NCI-H2227 treated with DMSO at 0.1 percent for 48 hours (cell line): ENCODE measurements around the gene INTS14.
A peak's percentile ranks its signal among the peaks of the same experiment; 100 is the strongest.

Experiments
- DNase-seq: peaks from one replicate; lab custom pipeline; 2025; lab: John Stamatoyannopoulos, UW

INTS14 gene

DNA sequence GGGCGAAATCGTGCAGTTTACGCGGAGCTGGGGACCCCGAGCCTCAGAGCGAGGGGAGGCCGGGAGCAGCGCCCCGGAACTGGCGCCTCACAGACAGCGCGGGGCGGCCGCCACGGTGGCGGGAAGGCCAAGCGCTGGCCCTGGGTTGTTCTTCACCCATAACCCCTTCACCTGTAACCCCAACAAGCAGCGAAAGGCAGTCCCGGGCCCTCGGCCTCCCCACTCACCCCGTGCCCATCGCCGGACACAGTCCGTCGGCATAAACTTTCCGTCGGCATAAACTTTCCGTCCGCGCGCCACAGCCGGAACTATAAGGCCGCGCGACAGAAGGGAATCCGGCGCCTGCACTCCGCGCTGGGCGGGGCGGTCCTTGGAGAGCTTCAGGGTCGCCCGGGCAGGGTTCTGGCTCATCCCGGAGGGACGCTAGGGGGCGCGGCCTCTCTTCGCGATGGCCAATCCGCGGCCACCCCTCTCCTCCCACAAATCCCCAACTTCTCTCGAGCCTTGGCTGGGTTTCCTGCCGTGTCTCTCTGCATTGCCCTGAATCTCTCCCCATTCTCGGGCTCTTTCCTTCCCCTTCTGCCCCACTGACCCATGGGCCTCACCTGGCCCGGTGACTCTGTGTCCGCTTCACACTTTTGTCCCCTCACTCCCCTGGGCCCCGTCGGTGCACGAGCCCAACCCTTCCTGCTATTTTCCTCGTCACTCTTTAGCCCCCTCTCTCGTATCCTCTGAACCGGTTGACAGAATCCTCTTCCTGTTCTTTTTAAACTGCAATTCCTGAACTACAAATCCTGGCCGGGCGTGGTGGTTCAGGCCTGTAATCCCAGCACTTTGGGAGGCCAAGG lies at the start of gene INTS14:
Gene INTS14 (minus strand): TSS at position 261 of the 848 bp plus-strand sequence. CDS start 3,751 bp downstream, outside the sequence.
- DNase-seq, result peak; percentile 92

DNA sequence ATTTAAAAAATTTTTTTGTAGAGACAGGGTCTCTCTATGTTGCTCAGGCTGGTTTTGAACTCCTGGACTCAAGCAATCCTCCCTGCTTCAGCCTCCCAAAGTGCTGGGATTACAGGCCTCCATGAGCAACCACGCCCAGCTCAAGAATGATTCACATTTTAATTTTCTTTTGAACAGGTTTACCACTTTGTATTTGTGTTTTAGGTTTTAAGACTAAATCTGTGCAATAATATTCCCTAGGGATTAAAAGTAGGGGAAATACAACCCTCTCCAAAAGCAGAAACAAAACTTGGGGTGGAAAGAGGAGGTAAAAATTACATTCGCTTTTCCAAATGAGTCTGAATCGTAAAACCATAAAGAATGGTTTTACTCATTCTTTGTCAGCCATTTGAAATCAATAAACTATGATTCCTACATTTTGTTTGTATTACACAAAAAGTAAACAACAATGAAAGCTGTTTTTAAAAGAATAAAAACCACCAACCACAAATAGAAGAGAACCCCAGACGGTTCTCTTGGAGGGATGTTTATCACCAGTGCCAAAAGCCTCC lies 48.6 kb upstream of the INTS14 start:
- DNase-seq, result no peak

DNA sequence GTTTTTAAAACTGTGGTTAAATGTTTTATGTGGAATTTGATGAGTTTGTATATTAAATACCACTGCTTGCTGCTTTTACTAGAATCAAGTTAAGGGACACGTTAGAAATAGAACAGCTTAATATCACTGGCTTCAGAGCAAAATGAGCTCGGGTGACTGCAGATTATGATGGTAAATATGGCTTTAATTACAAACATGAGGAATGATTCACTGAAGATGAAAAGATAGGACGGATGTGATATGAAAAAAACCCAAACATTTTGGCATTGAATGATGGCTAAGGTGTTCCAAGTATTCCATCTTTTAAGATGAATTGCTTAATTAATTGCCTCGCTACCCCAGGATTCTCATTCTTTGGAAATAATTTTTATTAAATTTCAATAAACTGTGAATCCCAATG lies 44.5 kb upstream of the INTS14 start:
- DNase-seq, result no peak

DNA sequence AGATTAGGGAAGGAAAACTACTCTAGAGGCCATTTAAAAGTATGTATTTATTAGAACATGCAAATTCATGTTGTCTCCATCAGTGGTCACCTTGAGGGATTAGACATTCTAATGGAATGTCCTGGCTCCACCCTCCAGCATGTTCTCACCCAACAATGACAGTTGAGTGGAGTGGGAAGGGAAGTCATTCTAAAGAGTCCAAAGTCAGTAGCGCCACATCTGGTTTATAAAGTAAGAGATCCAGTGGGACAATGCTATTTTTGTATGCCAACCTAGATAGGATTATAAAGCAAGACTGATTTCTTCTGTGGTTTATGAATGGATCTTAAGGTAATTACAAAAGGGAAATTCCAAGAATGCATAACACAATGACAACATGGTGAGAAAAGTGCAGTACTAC lies 44.1 kb upstream of the INTS14 start:
- DNase-seq, result no peak

DNA sequence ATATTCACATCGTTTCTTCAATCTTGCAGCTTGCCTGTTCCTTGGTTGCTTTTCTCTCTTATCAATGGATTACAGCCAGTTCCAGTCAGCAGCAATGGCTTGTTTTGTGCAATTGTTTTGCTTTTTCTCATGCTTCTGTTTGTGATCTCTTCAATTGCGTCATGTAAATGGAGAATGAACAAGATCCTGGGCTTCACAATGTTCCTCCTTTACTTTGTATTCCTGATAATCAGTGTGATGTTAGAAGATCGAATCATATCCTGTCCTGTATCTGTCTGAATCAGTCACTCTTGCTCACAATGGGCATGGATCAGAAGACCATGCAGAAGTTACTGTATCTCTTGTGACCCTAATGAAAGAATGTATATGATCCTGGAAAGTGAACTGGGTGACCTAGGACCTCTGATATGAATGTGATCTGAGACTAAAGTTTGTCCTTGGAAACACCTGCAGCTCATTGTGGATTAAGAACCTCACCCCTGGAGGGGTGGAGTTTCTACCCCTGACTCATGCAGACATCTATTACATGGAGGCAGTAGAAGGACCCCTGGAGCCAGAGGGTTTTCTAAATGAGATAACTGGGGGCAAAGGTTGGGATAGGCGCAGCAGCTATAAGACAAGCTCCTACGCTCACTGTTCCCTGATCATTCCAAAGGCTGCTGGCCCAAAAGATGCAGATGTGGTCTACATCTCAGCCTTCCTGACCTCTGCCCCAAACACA lies 43.0 kb upstream of the INTS14 start:
- no peak for DNase-seq

DNA sequence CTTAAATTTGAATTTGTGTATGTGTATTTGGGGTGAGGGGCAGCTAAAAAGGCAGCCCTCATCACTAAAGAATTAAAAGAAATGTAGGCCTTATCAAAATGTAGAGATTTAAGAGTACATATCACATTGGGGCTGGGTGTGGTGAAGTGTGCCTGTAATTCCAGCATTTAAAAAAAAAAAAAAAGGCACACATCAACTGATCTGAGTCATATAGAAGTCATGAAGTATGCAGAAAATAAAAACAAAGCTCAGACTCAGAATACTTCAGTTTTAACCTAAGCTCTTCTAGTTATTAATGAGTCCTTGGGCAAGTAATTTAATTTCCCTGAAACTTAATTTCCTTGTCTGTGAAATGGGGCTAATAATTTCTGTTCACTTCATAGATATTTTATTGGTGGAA lies 42.4 kb upstream of the INTS14 start:
- DNase-seq, result no peak

DNA sequence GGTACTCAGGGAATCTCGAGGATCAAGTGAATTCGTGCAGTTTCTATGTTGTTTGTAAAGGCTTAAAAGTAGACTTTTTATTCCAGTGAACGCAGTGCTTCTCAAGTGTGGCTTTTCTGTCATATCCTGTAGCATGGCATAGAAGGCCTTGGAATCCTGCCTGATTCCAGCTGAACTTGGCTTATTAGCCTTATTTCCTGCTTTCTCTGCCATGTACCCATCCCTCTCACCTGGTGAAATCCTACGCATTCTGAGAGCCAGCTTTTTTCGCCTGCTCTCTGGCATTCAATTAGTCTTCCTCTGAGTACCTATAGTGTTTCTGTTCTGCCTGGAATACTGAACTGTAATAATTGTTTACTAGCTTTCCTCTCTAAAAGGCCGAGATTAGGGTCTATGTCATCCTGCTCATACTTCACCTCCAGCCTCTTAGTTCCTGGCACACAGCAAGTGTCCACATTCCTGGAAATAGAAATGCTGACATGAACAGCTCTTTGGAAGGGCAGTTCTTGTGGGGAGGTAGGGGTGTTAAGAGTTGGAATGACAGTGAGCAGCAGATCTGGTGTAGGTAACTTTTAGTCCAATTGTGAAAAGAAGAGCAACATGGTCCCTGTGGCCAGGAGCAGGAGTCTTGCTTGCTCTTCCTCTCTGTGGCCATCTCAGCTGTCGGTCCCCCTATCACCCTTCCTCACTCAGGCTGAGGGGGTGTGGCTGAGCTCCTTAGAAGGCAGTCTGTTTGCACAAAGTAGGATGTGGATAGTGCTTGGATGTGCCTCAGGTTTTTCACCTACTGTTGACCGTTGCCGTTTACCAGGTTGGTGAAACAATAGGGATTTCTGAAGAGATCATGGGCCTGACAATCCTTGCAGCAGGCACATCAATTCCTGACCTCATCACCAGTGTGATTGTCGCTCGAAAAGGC lies 41.2 kb upstream of the INTS14 start:
- no peak for DNase-seq

DNA sequence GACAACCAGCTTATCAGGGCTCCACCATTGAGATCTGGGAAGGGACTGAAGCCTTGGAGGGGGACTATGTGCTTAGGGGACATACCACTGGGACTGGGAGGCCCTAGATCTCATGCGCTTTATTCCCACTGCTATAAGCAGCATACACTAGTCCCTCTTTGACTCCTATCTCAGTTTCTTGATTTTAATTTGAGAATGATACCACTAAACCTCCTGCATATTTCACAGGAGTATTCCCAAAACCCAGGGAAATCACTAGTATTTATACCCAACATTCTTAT lies 40.1 kb upstream of the INTS14 start:
- DNase-seq, result no peak

DNA sequence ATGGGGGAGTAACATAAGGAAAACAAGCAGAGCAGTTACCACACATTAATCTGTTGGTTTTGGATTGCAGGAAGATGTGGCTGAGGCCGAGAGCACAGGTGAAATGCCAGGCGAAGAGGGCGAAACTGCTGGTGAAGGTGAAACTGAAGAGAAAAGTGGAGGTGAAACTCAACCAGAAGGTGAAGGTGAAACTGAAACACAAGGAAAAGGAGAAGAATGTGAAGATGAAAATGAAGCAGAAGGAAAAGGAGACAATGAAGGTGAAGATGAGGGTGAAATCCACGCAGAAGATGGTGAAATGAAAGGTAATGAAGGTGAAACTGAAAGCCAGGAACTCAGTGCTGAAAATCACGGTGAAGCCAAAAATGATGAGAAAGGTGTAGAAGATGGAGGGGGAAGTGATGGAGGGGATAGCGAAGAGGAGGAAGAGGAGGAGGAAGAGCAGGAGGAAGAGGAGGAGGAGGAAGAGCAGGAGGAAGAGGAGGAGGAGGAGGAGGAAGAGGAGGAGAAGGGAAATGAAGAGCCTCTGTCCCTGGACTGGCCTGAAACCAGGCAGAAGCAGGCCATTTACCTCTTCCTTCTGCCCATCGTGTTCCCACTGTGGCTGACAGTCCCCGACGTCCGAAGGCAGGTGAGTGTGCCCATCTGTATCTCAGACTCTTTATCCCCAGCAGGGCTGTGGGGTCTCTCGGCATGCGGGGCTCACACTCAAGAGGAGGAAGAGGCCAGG lies 39.5 kb upstream of the INTS14 start:
- no peak for DNase-seq

DNA sequence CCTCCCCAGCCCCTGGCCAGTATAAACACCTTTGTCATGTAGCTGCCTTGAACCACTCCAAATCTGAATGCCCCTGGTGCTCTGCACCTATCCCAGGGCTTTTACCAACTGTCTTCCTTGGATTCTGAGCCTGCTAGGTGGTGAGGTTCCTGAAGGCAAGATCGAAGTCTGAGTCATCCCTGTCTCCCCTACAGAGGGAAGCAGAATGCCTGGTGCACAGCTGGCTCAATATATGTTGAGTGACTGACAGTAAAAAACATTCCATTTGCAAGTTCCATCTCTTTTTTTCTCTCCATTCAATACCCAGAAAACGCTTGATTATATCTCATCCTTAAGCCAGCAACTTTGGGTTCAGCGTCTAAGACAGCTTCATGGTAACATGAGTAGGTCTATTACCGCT lies 35.6 kb upstream of the INTS14 start:
- no peak for DNase-seq

DNA sequence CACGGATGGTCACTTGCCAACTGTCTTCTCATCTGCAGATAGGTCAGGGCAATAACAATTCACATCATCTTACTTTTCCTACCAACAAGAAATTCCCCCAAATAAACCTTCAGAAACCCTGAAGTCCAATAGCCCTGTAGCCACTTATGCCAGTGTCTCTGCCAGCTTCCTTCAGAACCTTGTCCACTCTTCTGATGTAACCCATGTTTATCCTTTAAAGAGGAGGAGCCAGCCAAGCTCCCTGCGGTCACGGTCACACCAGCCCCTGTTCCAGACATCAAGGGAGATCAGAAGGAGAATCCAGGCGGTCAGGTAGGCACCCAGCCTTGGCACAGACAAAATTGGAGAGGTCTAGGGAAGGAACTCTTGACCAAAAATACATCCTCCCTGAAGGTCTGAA lies 34.5 kb upstream of the INTS14 start:
- no peak for DNase-seq

DNA sequence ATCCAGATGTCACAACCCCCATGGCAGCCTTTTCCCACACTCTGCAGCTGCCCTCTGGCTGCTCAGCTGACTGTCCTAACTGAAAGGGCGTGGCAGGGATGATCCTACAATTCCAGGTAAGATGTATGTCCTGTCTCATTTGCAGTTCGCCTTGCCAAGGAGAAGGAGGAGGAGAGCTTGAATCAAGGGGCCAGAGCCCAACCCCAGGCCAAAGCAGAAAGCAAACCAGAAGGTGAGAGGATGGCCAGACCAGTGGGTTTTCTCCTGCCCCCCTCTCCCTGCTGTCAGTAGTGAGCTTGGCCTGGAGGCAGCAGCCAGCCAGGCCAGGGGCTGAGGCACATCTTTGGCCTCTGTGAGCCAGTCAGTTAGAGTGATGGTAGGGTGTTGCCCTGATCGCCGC lies 33.4 kb upstream of the INTS14 start:
- no peak for DNase-seq

DNA sequence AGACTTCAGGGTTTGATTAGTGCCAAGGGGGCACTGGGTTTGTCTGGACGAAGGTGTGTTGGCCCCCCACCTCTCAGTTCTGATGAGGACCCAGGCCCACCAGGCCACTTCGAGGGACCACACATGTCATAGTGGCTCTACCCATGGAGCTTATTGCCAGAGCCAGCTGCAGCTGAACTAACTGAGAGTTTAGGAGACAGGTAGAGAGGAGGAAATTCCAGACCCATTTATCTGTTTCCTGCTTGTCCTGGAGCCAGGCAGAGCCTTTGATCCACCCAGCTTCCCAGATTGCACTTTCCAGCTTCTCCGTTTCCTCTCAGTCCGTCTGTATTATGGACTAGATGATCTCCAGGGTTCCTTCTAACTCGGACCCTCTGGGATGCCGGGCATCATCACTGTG lies 31.7 kb upstream of the INTS14 start:
- no peak for DNase-seq

DNA sequence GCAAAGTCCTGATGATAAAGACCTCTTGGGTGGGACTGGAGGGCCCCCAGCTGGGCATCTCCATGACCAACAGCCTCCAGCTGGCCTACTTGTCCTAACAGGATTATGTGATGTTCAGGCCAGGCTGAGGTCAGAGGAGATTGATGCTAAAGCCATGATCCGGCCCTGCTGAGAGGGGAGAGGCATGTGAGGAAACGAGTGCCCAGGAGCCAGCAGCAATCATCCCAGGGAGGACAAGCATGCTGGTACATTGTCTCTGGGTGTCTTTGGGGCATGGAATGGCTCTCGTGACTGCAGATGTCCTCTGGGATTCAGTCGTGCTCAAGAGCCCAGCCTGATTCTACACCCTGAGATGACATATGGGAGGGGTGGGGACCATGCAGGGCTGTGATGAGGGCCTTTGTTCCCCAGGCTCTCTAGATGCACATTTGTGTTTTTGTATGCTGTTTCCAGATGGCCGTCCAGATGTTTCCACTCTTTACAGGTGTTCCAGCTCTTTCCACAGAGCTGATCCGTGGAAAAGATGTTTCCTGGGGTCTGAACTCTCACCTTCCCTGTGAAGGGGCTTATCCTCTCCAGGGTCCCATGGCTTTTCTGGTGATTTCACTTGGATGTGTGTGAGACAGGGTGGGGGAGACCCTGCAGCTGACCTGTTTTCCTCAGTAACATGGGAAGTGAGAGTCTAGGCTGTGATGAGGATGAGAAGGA lies 31.0 kb upstream of the INTS14 start:
- DNase-seq, result no peak

DNA sequence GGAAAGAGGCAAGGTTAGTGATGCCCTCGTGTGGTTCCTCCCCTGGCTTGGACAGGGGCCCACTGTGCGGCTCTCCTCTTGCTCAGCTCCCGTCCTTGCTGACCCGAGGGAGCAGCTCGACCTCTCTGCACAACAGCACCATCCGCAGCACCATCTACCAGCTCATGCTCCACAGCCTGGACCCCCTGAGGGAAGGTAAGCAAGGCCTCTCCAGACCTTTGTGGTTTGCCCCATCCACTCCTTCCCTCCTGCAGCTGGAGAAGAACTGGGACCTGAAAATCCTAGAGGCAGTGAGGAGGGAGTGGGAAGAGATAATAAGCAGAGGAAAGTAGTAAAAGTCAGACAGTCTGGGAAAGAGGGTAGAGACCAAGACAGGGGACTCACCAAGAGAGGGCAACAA lies 28.6 kb upstream of the INTS14 start:
- DNase-seq, result no peak

DNA sequence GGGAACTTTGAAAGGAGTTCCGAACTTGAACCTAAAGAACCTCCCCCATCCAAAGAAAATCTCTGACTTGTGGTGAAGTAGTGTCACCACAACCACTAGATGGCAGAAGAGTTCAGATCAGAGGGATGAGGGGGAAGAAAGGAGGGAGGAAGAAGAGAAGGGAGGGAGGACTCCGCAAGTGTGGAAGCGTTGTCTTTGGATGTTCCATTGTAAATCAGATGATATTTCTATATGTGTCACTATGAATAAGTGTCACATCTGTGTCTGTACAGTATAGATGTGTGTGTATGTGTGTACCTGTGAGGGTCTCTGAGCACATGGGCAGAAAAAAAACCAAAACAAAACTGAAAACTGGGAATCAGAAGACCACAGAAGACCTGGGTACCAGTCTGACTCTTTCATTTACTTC lies 27.8 kb upstream of the INTS14 start:
- DNase-seq, result peak; percentile 64

DNA sequence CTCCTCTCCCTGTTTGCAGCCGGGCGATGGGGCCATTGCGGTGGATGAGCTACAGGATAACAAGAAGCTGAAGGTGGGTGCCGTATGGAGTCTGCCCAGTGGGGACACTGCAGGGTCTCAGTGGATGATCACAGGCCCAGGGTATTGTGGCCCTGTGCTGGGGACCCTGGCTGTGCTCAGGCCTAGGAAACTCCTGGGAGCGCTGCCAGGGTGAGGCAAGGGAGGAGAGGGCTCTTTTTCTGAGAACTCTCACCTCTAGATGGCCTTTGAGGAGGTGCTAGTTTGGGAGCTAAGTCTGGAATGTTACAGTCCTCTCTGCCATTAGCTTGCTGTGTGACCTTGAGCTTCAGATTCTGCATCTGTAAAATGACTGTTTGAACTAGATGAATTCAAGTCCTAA lies 27.2 kb upstream of the INTS14 start:
- DNase-seq, result no peak

DNA sequence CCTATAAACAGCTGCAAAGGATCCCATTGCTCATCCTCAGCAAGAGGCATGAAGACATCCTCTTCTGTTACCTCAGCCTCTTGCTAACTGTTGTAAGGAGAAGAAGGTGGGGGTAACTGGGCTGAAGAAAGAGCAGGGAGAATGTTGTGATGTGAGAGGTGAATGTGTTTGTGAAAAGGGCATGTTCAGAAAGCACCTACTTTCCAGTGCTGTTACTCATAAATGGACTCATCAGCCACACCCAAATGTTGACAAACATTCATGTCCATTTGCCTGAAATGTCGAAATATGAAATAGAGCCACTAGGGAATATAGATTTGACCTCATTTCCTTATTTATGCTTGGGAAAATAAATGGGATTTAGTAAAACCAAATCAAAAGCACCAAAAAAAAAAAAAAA lies 23.4 kb upstream of the INTS14 start:
- DNase-seq, result no peak

DNA sequence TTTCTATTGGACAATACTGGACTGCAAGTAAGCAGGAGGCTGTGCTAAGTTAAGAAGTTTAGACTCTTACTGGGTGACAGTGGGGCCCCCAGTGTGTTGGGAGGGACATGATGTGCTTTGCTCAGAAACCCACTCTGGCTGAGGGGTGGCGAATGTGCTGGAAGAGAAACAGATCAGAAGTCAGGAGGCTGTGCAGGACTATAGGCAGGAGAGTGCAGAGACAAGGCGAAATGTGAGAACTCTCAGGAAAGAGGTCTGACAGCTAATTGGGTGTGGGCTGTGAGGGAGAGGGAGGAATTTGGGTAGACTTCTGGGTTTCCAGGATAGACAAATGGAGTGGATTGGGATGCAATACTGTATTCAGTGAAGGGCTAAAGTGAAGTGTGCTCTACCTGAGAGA lies 22.8 kb upstream of the INTS14 start:
- no peak for DNase-seq

DNA sequence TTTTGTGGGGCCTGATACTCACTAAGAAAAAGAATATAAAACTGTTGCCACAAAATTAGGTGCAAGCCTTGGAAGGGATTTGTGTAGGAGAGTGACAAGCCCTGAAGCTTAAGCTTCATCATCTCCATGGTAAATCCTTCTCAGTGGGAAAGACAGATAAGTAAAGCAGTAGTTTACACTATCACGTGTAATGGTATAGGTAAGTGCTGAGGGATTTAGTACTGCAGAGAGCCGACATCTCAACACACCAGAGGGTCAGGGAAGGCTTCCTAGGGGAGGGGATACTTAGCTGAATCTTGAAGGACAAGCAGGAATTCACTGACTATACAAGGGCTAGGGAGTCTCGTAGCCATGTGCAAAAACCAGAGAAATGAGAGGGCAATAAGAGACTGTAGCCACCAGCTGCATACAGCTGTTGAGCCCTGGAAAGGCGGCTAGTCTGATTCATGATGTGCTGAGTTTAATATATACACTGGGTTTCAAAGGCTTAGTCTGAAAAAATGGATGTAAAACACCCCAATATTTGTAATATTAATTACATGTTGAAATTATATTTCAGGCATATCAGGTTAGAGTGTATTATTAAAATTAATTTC lies 21.9 kb upstream of the INTS14 start:
- DNase-seq, result no peak

DNA sequence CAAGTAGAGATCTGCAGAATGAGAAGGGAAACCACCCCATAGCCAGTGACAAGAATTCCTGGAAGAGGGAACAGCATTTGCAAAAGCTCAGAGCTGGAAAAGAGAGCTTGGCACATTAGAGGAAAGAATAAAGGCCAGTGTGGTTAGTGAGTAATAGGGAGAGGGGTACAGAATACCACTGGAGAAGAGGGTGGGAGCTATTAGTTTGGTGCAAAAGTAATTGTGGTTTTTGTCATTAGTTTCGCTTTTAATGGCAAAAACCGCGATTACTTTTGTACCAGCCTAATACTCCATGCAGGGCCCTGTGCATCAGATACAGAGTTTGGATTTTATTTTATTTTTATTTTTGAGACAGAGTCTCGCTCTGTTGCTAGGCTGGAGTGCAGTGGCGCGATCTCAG lies 20.6 kb upstream of the INTS14 start:
- no peak for DNase-seq
